Measurements from ENCODE around the gene C12orf42. TPM values are rescaled to one million over a fixed set of nuclear protein-coding genes. Genes with fewer than 3 reads are reported as not detected.

The C12orf42 gene
- total RNA-seq, 1 donor from 2014 or later: not detected

DNA sequence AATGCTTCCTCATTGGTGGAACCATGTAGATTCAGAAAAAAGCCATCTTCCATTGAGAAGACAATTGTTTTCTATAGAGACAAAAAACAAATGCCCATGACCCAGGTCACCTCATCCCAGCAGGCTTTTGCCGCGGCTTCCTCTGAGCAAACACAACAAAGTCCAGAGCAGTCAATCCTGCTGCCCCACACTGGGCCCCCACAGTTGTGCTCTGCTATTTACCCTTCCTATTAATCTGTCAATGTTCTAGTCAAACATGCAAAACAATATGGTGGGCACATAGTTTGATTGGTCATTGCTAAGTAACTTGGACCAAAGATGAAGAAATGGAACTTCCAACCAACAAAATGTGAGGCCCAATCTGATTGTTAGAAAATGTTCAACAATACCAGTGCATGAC, 20.7 kb downstream of the C12orf42 start:
- peaks cover 7% of the 10 kb centered on the region for H3K9me3 Mint-ChIP-seq (ENCODE audit: unreplicated experiment)

DNA sequence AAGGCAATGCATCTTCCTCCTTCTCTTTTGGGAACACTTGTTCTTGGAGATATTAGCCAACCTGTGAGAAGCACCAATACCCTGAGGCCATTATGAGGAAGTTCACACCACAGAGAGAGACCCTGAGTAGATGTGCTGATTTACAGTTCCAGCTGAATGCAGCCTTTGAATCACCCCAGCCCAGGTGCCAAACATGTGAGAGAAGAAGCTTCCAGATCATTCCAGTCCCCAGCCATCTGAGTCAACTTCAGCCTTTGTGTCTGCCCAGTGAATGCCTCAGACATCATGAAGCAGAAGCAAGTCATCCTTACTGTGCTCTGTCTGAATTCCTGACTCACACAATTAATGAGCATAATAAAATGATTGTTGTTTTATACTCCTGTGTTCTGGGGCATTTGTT, 25.1 kb downstream of the C12orf42 start:
- no peak for DNase-seq (ENCODE audit: extremely low spot score, unreplicated experiment)
- H3K4me1 Mint-ChIP-seq (ENCODE audit: unreplicated experiment): no peaks in the 10 kb centered on the region

More for the DNA sequence above, 20.7 kb downstream of the C12orf42 start:
- no peaks in the 10 kb centered on the region for H3K4me1 Mint-ChIP-seq (ENCODE audit: unreplicated experiment)
- no peaks in the 10 kb centered on the region for H3K27me3 Mint-ChIP-seq (ENCODE audit: unreplicated experiment)
- H3K4me3 Mint-ChIP-seq (ENCODE audit: unreplicated experiment): no peak overlapping the region
- no peaks in the 10 kb centered on the region for H3K36me3 Mint-ChIP-seq (ENCODE audit: unreplicated experiment)
- no peak for TF ChIP-seq CTCF (IDR thresholded peaks at IDR 0.05)
- no peak overlapping the region for H3K27ac Mint-ChIP-seq (ENCODE audit: unreplicated experiment)
- no peak for DNase-seq (ENCODE audit: extremely low spot score, unreplicated experiment)

DNA sequence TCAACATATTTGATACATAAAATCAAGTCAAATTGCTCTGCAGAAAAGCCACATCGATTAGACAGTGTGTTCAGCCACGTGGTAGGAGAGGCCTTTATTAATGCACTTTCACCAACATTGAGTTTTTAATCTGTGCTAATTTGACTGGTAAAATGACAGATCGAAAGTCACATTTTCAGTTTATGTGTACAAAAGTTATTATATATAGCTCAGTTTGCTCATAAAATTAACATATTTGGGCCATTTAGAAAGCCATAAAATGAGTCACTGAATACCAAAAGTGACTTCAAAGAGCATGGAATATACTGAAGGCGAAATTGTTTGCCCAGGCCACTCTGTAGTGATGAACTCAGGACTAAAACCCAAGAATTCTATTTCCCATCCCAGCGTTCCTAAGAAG, 26.0 kb downstream of the C12orf42 start:
- Mint-ChIP-seq H3K9me3 (ENCODE audit: unreplicated experiment) (no peaks in the 10 kb centered on the region), H3K36me3 (ENCODE audit: unreplicated experiment) (no peaks in the 10 kb centered on the region), H3K4me1 (ENCODE audit: unreplicated experiment) (no peaks in the 10 kb centered on the region), H3K4me3 (ENCODE audit: unreplicated experiment) (no peak overlapping the region), H3K27ac (ENCODE audit: unreplicated experiment) (no peak overlapping the region), H3K27me3 (ENCODE audit: unreplicated experiment) (no peaks in the 10 kb centered on the region)
- TF ChIP-seq CTCF (IDR thresholded peaks at IDR 0.05): no peak
- DNase-seq (ENCODE audit: extremely low spot score, unreplicated experiment): no peak

More for the DNA sequence above, 25.1 kb downstream of the C12orf42 start:
- Mint-ChIP-seq H3K4me3 (ENCODE audit: unreplicated experiment) (no peak overlapping the region), H3K27me3 (ENCODE audit: unreplicated experiment) (no peaks in the 10 kb centered on the region), H3K9me3 (ENCODE audit: unreplicated experiment) (no peaks in the 10 kb centered on the region), H3K27ac (ENCODE audit: unreplicated experiment) (no peak overlapping the region), H3K36me3 (ENCODE audit: unreplicated experiment) (no peaks in the 10 kb centered on the region)
- TF ChIP-seq CTCF (IDR thresholded peaks at IDR 0.05): no peak

GRCh38 chr12:103468837-103469236, 26.9 kb downstream of the C12orf42 start:
- H3K4me1 Mint-ChIP-seq (ENCODE audit: unreplicated experiment): no peaks in the 10 kb centered on the region
- no peak overlapping the region for H3K4me3 Mint-ChIP-seq (ENCODE audit: unreplicated experiment)
- no peak for DNase-seq (ENCODE audit: extremely low spot score, unreplicated experiment)
- H3K36me3 Mint-ChIP-seq (ENCODE audit: unreplicated experiment): no peaks in the 10 kb centered on the region
- H3K9me3 Mint-ChIP-seq (ENCODE audit: unreplicated experiment): no peaks in the 10 kb centered on the region
- no peak for TF ChIP-seq CTCF (IDR thresholded peaks at IDR 0.05)
- H3K27ac Mint-ChIP-seq (ENCODE audit: unreplicated experiment): no peak overlapping the region
- no peaks in the 10 kb centered on the region for H3K27me3 Mint-ChIP-seq (ENCODE audit: unreplicated experiment)

GRCh38 chr12:103462675-103463074, 33.1 kb downstream of the C12orf42 start:
- Mint-ChIP-seq H3K9me3 (ENCODE audit: unreplicated experiment) (no peaks in the 10 kb centered on the region), H3K27me3 (ENCODE audit: unreplicated experiment) (no peaks in the 10 kb centered on the region), H3K4me1 (ENCODE audit: unreplicated experiment) (no peaks in the 10 kb centered on the region), H3K36me3 (ENCODE audit: unreplicated experiment) (no peaks in the 10 kb centered on the region), H3K4me3 (ENCODE audit: unreplicated experiment) (no peak overlapping the region), H3K27ac (ENCODE audit: unreplicated experiment) (no peak overlapping the region)
- DNase-seq (ENCODE audit: extremely low spot score, unreplicated experiment): no peak
- no peak for TF ChIP-seq CTCF (IDR thresholded peaks at IDR 0.05)
